GM23338 (cell line): ENCODE results near the gene KIAA1671. TPM values are rescaled to one million over a fixed set of nuclear protein-coding genes. Genes with fewer than 3 reads are reported as not detected.

Experiments
- ATAC-seq: fragments of 200-7000 bp; cut with Tn5 transposase; 3 replicates; pipeline ENCODE4 v1.9.1; 2020
- DNase-seq: peaks from one replicate; pipeline ENCODE4 v3.0.0-alpha.2; 2015; ENCODE audit warnings: low spot score
- H2AFZ ChIP-seq: fragments of 200-600 bp; sonication (generic); 2 replicates; pipeline ENCODE4 v1.8.0; 2016; ENCODE audit warnings: antibody characterized with exemption, mild to moderate bottlenecking, moderate library complexity
- H3F3A ChIP-seq: fragments of 200-600 bp; sonication (generic); replicated peaks from 2 replicates; pipeline ENCODE4 v1.8.0; 2017; ENCODE audit warnings: antibody characterized with exemption, mixed run types, low read depth
- H3K27ac ChIP-seq: fragments of 200-600 bp; sonication (generic); 2 replicates; pipeline ENCODE4 v1.6.1; 2016; ENCODE audit warnings: low read depth
- H3K27me3 ChIP-seq: fragments of 200-600 bp; sonication (generic); 2 replicates; pipeline ENCODE4 v1.8.0; 2016; ENCODE audit warnings: mild to moderate bottlenecking, mixed run types, moderate library complexity; ENCODE audit not compliant: insufficient read depth
- H3K36me3 ChIP-seq: fragments of 200-600 bp; sonication (generic); 2 replicates; pipeline ENCODE4 v1.8.0; 2016; ENCODE audit warnings: mild to moderate bottlenecking; ENCODE audit not compliant: insufficient read depth
- H3K4me1 ChIP-seq: fragments of 200-600 bp; sonication (generic); 2 replicates; pipeline ENCODE4 v1.8.0; 2016; ENCODE audit warnings: mild to moderate bottlenecking, moderate library complexity; ENCODE audit not compliant: insufficient read depth
- H3K4me2 ChIP-seq: fragments of 200-600 bp; sonication (generic); 2 replicates; pipeline ENCODE4 v1.7.1; 2017; ENCODE audit warnings: mixed run types
- H3K4me3 ChIP-seq: fragments of 200-600 bp; sonication (generic); 2 replicates; pipeline ENCODE4 v1.6.1; 2016; ENCODE audit warnings: mixed run types
- H3K79me2 ChIP-seq: fragments of 200-600 bp; sonication (generic); replicated peaks from 2 replicates; pipeline ENCODE4 v1.8.0; 2017; ENCODE audit warnings: mild to moderate bottlenecking; ENCODE audit not compliant: insufficient read depth
- H3K9me2 ChIP-seq: fragments of 200-600 bp; sonication (generic); 2 replicates; pipeline ENCODE4 v1.8.0; 2017; ENCODE audit not compliant: insufficient read depth
- H4K20me1 ChIP-seq: fragments of 200-600 bp; sonication (generic); replicated peaks from 2 replicates; pipeline ENCODE4 v1.8.0; 2017; ENCODE audit warnings: mild to moderate bottlenecking; ENCODE audit not compliant: insufficient read depth
- H3K27ac Mint-ChIP-seq: 2 replicates; pipeline ENCODE4 v1.8.0; 2020; ENCODE audit warnings: inconsistent platforms, mild to moderate bottlenecking, moderate library complexity, mixed read lengths
- H3K27me3 Mint-ChIP-seq: 3 replicates; pipeline ENCODE4 v1.8.0; 2022; ENCODE audit warnings: low read depth, mild to moderate bottlenecking, moderate library complexity, mixed read lengths, inconsistent platforms; ENCODE audit not compliant: insufficient read depth, poor library complexity
- H3K36me3 Mint-ChIP-seq: 3 replicates; pipeline ENCODE4 v1.8.0; 2021; ENCODE audit warnings: low read depth, mild to moderate bottlenecking, inconsistent platforms, moderate library complexity, mixed read lengths
- H3K4me1 Mint-ChIP-seq: 3 replicates; pipeline ENCODE4 v1.8.0; 2020; ENCODE audit warnings: mild to moderate bottlenecking, inconsistent platforms, mixed read lengths
- H3K4me3 Mint-ChIP-seq: 3 replicates; pipeline ENCODE4 v1.8.0; 2021; ENCODE audit warnings: moderate library complexity, mild to moderate bottlenecking, inconsistent platforms, mixed read lengths
- H3K9me3 Mint-ChIP-seq: 3 replicates; pipeline ENCODE4 v1.8.0; 2020; ENCODE audit warnings: moderate library complexity, mild to moderate bottlenecking, inconsistent platforms, mixed read lengths
- EZH2 ChIP-seq: fragments of 200-600 bp; sonication (generic); IDR thresholded peaks from one replicate; pipeline ENCODE4 v1.8.0; 2017; ENCODE audit warnings: antibody characterized with exemption, mild to moderate bottlenecking, low read depth; ENCODE audit not compliant: unreplicated experiment
- EZH2phosphoT487 ChIP-seq: fragments of 200-600 bp; sonication (generic); IDR thresholded peaks from one replicate; pipeline ENCODE4 v1.8.1; 2018; ENCODE audit warnings: antibody characterized with exemption; ENCODE audit not compliant: unreplicated experiment
- NANOG ChIP-seq: IDR thresholded peaks from 2 replicates; pipeline ENCODE4 v1.6.1; 2016; ENCODE audit warnings: antibody characterized with exemption, borderline replicate concordance
- STAT1 ChIP-seq: IDR thresholded peaks from one replicate; pipeline ENCODE4 v1.6.1; 2016; ENCODE audit warnings: antibody characterized with exemption; ENCODE audit not compliant: unreplicated experiment
- ZNF114 ChIP-seq: fragments of 250-450 bp; sonication (Bioruptor Pico); IDR thresholded peaks from 2 replicates; pipeline ENCODE4 v1.5.0; 2020; ENCODE audit warnings: mild to moderate bottlenecking, moderate library complexity
- ZNF462 ChIP-seq: fragments of 250-450 bp; sonication (Bioruptor Pico); IDR thresholded peaks from 2 replicates; pipeline ENCODE4 v1.5.0; 2020; ENCODE audit warnings: mild to moderate bottlenecking, moderate library complexity
- polyA plus RNA-seq: library from polyadenylated mRNA; unstranded; fragments of >200 nt; fragmentation: Nextera tagmentation; extraction: Ambion mirVana; gene quantifications from 2 replicates; pipeline ENCODE4 v1.2.1, GENCODE V29; 2016
- total RNA-seq: library from RNA; depleted of rRNA; stranded (reverse); fragments of >200 nt; shearing (Covaris generic); gene quantifications from 2 replicates; pipeline ENCODE4 v1.2.3, GENCODE V29; 2014
- TF ChIP-seq, protein P1 (sequence below): IDR thresholded peaks from 2 replicates; pipeline ENCODE4 v1.6.1; 2016; ENCODE audit warnings: antibody characterized with exemption
- TF ChIP-seq, protein P2 (sequence below): IDR thresholded peaks from one replicate; pipeline ENCODE4 v1.6.1; 2018; ENCODE audit warnings: antibody characterized with exemption; ENCODE audit not compliant: unreplicated experiment

Gene KIAA1671
- total and polyA plus RNA-seq, 2 experiments from 2014 or later = 6.1 to 27.2 TPM

DNA sequence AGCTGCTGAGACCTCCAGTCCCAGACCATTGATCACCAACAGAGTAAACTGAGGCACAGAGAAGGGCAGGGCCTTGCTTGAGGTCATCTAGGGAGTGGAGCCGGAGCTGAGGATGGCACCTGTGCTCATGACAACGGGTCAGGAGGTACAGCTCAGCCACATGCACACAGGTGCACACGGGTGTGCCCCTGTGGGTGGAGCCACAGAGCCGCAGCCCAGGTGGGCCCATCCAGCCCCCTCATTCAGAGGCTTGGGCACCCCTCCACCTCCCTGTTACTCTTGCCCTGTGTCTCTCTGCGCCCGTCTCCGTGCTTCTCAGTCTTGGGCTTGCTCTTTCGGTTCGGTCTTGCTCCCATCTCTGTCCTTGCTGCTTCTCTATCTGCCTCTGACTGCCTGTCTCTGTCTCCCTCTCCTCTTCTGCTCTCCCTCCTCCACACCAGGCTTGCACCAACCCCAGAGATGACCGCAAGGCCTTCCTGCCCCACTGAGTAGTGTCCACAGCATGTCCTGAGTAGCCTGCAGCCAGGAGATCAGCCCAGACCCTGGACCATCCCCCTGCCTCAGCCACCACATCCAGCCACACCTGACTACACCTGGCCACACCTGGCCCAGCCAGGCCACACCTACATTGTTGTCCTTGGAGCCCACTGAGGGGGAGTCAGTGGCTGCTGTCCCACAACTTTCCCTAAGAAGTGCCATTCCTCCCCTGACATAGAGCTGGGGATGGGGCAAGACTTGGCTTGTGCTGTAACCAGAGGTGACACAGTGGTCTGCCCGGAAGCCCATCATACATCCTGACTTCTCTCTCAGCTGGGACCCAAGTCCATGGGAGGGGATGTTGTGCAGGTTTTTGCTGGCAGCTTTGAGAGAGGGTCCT, 207.8 kb downstream of the KIAA1671 start (continued):
- no peak for TF ChIP-seq EZH2phosphoT487
- TF ChIP-seq, protein P1, sequence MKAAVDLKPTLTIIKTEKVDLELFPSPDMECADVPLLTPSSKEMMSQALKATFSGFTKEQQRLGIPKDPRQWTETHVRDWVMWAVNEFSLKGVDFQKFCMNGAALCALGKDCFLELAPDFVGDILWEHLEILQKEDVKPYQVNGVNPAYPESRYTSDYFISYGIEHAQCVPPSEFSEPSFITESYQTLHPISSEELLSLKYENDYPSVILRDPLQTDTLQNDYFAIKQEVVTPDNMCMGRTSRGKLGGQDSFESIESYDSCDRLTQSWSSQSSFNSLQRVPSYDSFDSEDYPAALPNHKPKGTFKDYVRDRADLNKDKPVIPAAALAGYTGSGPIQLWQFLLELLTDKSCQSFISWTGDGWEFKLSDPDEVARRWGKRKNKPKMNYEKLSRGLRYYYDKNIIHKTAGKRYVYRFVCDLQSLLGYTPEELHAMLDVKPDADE = no peak
- TF ChIP-seq, protein P2, sequence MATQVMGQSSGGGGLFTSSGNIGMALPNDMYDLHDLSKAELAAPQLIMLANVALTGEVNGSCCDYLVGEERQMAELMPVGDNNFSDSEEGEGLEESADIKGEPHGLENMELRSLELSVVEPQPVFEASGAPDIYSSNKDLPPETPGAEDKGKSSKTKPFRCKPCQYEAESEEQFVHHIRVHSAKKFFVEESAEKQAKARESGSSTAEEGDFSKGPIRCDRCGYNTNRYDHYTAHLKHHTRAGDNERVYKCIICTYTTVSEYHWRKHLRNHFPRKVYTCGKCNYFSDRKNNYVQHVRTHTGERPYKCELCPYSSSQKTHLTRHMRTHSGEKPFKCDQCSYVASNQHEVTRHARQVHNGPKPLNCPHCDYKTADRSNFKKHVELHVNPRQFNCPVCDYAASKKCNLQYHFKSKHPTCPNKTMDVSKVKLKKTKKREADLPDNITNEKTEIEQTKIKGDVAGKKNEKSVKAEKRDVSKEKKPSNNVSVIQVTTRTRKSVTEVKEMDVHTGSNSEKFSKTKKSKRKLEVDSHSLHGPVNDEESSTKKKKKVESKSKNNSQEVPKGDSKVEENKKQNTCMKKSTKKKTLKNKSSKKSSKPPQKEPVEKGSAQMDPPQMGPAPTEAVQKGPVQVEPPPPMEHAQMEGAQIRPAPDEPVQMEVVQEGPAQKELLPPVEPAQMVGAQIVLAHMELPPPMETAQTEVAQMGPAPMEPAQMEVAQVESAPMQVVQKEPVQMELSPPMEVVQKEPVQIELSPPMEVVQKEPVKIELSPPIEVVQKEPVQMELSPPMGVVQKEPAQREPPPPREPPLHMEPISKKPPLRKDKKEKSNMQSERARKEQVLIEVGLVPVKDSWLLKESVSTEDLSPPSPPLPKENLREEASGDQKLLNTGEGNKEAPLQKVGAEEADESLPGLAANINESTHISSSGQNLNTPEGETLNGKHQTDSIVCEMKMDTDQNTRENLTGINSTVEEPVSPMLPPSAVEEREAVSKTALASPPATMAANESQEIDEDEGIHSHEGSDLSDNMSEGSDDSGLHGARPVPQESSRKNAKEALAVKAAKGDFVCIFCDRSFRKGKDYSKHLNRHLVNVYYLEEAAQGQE = no peak

- Histone ChIP-seq H2AFZ (no peak overlapping the region), H3K36me3 (no peaks in the 10 kb centered on the region), H3F3A (no peaks in the 10 kb centered on the region), H3K4me1 (no peaks in the 10 kb centered on the region), H3K4me2 (no peak overlapping the region), H3K4me3 (no peak overlapping the region), H4K20me1 (peaks cover 4% of the 10 kb centered on the region; the same call in 1 of the 2 replicates), H3K79me2 (no peaks in the 10 kb centered on the region), H3K27me3 (no peaks in the 10 kb centered on the region), H3K9me2 (no peaks in the 10 kb centered on the region), H3K27ac (no peak overlapping the region)
- Mint-ChIP-seq H3K27me3 (peaks cover 2% of the 10 kb centered on the region), H3K4me1 (no peaks in the 10 kb centered on the region), H3K36me3 (no peaks in the 10 kb centered on the region), H3K9me3 (no peaks in the 10 kb centered on the region; the same call in 2 of the 3 replicates), H3K27ac (no peak overlapping the region; the same call in 1 of the 2 replicates), H3K4me3 (no peak overlapping the region)
- ATAC-seq = no peak
- no peak for DNase-seq
- TF ChIP-seq STAT1 (no peak), ZNF462 (CRISPR knock-in tag) (no peak), NANOG (no peak), EZH2 (no peak), ZNF114 (CRISPR knock-in tag) (no peak)
- TF ChIP-seq, protein P1 = no peak
These were observed 208.8 kb downstream of the KIAA1671 start for GRCh38 chr22:25161017-25161915.
